Stimulated activated CD8-positive, alpha-beta memory T cell treated with anti-CD3 and anti-CD28 coated beads, Interleukin-7, amount 100 ng/mL, for 1 hour (primary cell): ENCODE measurements around the gene GABBR1.
"Not testable (repeated sequence)": the region's sequence is repeated elsewhere in the genome, so short reads cannot be mapped to it uniquely, and the experiment has no call there.

Experiments
- DNase-seq, 2 donors: peaks; one replicate each; pipeline ENCODE4 v3.0.0-alpha.2; 2020; ENCODE audit warnings: low read depth in 2 of 2

The GABBR1 gene

GRCh38 chr6:29632789-29633533 is at the start of gene GABBR1:
Gene GABBR1, minus strand, starts transcription at chr6:29633183. Its CDS starts 798 bp downstream, at chr6:29632385.
- DNase-seq: no peak

- DNase-seq: no peak
These were observed 48.8 kb upstream of the GABBR1 start for GRCh38 chr6:29681811-29682210.

- no peak for DNase-seq
These were observed 47.9 kb upstream of the GABBR1 start, which contains the start of gene ZFP57 for GRCh38 chr6:29680904-29681303. Gene ZFP57, minus strand, starts transcription at chr6:29681152. Its CDS starts 4,149 bp downstream, at chr6:29677003.

- no peak for DNase-seq
These were observed 47.4 kb upstream of the GABBR1 start for GRCh38 chr6:29680416-29680815.

- no peak for DNase-seq
These were observed 47.0 kb upstream of the GABBR1 start for GRCh38 chr6:29679962-29680361.

- no peak for DNase-seq
These were observed 45.1 kb upstream of the GABBR1 start for GRCh38 chr6:29678114-29678513.

DNA sequence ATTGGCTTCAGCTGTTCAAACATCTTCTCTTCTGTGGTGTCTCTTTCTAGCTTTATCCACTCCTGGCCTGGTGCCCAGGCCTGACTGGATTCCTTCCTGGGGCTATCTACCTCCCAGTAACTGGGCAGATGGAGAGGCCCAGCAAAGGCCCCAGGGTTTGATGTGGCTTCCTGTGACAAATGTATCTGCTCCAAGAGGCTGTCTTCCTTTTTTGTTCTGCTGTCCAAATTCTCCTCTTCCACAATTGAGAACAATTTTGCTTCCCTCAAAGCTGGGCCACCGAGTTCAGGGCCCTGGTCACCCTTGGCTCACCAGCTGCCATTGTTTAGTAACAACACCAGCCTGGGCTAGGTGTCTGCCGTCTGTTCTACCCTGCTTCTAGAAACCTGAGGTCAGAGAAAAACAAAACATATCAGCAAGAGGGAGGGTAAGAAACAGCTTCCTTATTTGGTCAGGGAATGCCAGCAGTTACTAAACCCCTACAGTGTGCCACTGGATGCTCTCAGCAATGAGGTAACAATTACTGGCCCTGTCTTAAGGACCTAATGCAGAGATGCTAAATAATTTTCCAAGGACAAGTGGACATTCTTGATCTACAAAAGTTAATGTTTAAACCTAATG is 44.1 kb upstream of the GABBR1 start:
- DNase-seq: no peak

DNA sequence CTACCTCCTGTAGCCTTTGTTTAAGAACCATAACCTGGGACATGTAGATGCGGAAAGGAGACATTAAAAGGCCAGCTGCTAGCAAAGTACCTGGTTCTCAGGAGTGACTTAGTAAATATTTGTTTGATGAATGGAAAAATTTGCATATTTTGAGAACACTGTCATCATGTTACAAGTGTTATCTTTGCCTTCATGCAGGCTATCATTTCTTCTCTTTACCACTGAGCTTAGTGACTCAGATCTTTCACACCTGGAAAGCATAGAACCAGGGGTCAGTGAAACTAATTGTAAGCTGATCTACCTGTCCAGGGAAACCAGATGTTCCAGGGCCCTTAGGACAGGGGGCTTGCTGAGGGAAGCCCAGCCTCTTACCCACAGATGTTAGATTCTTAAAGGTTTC is 42.6 kb upstream of the GABBR1 start:
- no peak for DNase-seq

DNA sequence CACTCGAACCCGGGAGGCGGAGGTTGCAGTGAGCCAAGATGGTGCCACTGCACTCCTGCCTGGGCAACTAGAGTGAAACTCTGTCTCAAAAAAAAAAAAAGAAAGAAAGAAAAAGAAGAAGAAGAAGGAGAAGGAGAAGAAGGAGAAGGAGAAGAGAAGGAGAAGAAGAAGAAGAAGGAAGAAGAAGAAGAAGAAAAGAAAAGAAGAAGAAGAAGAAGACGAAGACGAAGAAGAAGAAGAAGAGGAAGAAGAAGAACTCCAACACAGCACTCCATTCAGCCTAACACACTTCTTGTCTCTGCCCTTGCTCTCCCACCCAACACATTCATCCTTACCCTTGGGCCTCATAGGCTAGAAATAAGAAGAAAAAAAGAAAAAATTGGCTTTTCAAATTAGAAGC is 41.0 kb upstream of the GABBR1 start:
- DNase-seq: no peak

GRCh38 chr6:29673161-29673560 is 40.2 kb upstream of the GABBR1 start:
- DNase-seq: no peak

GRCh38 chr6:29672116-29672515 is 39.1 kb upstream of the GABBR1 start:
- not testable (repeated sequence) for DNase-seq

GRCh38 chr6:29671026-29671425 is 38.0 kb upstream of the GABBR1 start:
- DNase-seq: no peak

GRCh38 chr6:29667158-29667557 is 34.2 kb upstream of the GABBR1 start:
- DNase-seq: no peak

DNA sequence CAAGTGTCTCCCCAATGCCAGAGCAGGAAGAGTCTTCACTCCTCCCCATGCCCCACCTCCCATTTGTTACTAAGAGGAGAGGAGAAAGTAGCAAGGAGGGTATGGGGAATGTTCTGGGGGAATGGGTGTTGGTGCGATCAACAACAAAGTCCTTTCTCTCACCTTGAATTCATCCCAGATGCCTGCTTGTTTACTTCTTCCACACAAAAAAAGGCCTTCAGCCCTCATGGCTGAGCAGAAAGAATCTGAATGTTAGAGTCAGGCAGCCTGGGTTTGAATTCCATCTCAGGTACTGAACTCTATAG is 33.8 kb upstream of the GABBR1 start:
- no peak for DNase-seq

GRCh38 chr6:29665942-29666825 is 33.2 kb upstream of the GABBR1 start:
- no peak for DNase-seq

GRCh38 chr6:29663300-29664042 is 30.5 kb upstream of the GABBR1 start:
- DNase-seq: no peak

DNA sequence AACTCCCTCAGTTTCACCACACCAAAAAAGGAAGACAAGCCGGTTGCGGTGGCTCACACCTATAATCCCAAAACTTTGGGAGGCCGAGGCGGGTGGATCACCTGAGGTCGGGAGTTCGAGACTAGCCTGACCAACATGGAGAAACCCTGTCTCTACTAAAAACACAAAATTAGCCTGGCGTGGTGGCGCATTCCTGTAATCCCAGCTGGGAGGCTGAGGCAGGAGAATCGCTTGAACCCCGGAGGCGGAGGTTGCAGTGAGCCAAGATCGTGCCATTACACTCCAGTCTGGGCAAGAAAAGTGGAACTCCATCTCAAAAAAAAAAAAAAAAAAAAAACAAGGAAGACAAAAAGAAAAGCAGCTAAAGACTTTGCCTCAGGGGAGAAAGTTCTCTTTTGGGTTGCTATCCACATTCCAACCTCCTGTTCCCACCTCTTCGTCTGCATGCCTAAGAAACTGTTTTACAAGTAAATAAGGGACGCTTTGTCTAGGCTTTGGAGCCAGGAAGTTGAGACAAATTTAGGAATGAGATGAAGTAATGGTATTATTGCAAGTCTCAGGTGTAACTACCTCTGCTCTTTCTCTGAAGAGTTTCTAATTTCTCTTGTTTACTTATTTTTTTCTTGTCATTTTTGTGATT is 28.6 kb upstream of the GABBR1 start:
- not testable (repeated sequence) for DNase-seq

DNA sequence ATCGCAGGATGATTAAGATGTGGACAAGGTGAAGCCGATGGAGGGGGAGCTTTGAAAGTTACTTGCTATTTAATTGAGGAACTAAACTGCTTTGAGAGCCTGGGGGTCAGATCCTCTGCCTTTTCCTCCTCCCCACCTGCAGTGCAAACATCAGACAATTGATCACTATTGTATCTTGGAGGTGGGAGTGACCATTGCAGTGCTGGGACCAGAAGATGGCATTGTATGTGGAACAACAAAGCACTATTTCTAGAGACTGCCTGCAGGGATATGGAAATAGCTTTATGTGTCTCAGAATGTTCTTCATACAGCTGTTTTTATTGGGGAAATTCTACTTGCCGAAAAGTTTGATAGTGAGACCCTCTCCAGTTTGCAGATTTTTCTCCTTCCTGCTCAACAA is 28.1 kb upstream of the GABBR1 start:
- DNase-seq: no peak

- no peak for DNase-seq
These were observed 23.8 kb upstream of the GABBR1 start, which contains the start of gene MOG for GRCh38 chr6:29656798-29657197. Gene MOG, plus strand, starts transcription at chr6:29657092. Its CDS starts 118 bp downstream, at chr6:29657210.

DNA sequence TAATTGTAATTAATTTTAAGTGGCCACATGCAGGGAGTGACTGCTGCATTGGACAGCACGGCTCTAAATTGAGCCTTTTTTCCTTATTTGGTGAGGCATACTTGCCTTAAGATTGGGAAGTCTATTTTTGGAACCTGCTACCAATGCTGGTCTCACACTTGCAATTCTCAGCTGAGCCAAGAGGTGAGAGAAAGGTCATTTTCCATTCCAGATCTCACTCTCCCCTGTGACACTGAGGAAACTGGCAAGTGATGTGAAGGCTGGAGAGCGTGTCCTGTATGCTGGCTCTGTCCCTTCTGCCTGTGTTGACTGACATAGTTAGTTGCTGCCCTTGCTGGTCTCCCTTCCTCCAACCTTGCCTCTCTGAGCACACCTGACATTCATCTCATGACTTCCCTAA is 23.2 kb upstream of the GABBR1 start:
- DNase-seq: no peak

- DNase-seq: no peak
These were observed 22.7 kb upstream of the GABBR1 start for GRCh38 chr6:29655658-29656057.
